Liver (tissue), 9 donors: ENCODE results near the gene MAOA. TPM values are rescaled to one million over a fixed set of nuclear protein-coding genes. Genes with fewer than 3 reads are reported as not detected.
A peak's percentile ranks its signal among the peaks of the same experiment; 100 is the strongest.

ENCODE experiments used
- DNase-seq: peaks from one replicate; pipeline ENCODE4 v3.0.0-alpha.2; 2017; ENCODE audit warnings: low spot score
- H3K27ac ChIP-seq, 2 donors: one replicate each; pipeline ENCODE4 v1.7.0; 2013; ENCODE audit warnings: inconsistent platforms in 2 of 2, low read length in 2 of 2, control low read depth in 1 of 2, low read depth in 1 of 2, mild to moderate bottlenecking in 1 of 2
- H3K27me3 ChIP-seq, 4 donors: one replicate each; pipeline versions ENCODE4 v1.6.1 to v1.7.0; 2013; ENCODE audit warnings: low read length in 3 of 4, inconsistent platforms in 1 of 4, mild to moderate bottlenecking in 1 of 4, moderate library complexity in 1 of 4; ENCODE audit not compliant: control insufficient read depth in 4 of 4, insufficient read depth in 4 of 4
- H3K36me3 ChIP-seq, 4 donors: one replicate each; pipeline versions ENCODE4 v1.6.1 to v1.7.0; 2013; ENCODE audit warnings: low read length in 3 of 4, mild to moderate bottlenecking in 3 of 4, low read depth in 1 of 4, moderate library complexity in 1 of 4; ENCODE audit not compliant: control insufficient read depth in 4 of 4, insufficient read depth in 3 of 4
- H3K4me1 ChIP-seq, 4 donors: one replicate each; pipeline versions ENCODE4 v1.6.1 to v1.7.0; 2013; ENCODE audit warnings: low read length in 3 of 4, mild to moderate bottlenecking in 3 of 4, moderate library complexity in 1 of 4; ENCODE audit not compliant: control insufficient read depth in 4 of 4, insufficient read depth in 4 of 4
- H3K4me3 ChIP-seq, 3 donors: one replicate each; pipeline versions ENCODE4 v1.6.1 to v1.7.0; 2013; ENCODE audit warnings: low read length in 3 of 3, control low read depth in 1 of 3, low read depth in 1 of 3, mild to moderate bottlenecking in 1 of 3
- H3K9ac ChIP-seq, 2 donors: one replicate each; pipeline ENCODE4 v1.7.0; 2013; ENCODE audit warnings: low read length in 2 of 2, mild to moderate bottlenecking in 2 of 2, moderate library complexity in 2 of 2, control low read depth in 1 of 2, low read depth in 1 of 2
- H3K9me3 ChIP-seq, 4 donors: one replicate each; pipeline versions ENCODE4 v1.6.1 to v1.7.0; 2013; ENCODE audit warnings: low read length in 3 of 4; ENCODE audit not compliant: control insufficient read depth in 4 of 4
- EGR1 ChIP-seq, 2 donors: IDR thresholded peaks; 2 replicates each; pipeline ENCODE4 v1.6.1; 2016 to 2018; ENCODE audit warnings: antibody characterized with exemption in 2 of 2, low read depth in 2 of 2
- FOXA1 ChIP-seq: IDR thresholded peaks from 2 replicates; pipeline ENCODE4 v1.6.1; 2016; ENCODE audit warnings: antibody characterized with exemption
- FOXA2 ChIP-seq: IDR thresholded peaks from 2 replicates; pipeline ENCODE4 v1.6.1; 2016; ENCODE audit warnings: antibody characterized with exemption
- HNF4A ChIP-seq, 2 donors: conservative IDR thresholded peaks; 2 replicates each; pipeline ENCODE4 v1.6.1; 2016; ENCODE audit warnings: antibody characterized with exemption in 2 of 2, mild to moderate bottlenecking in 2 of 2
- HNF4G ChIP-seq: IDR thresholded peaks from 2 replicates; pipeline ENCODE4 v1.6.1; 2016; ENCODE audit warnings: antibody characterized with exemption
- SP1 ChIP-seq: IDR thresholded peaks from 2 replicates; pipeline ENCODE4 v1.6.1; 2018; ENCODE audit warnings: antibody characterized with exemption, mild to moderate bottlenecking
- TAF1 ChIP-seq: conservative IDR thresholded peaks from 2 replicates; pipeline ENCODE4 v1.6.1; 2016; ENCODE audit warnings: antibody characterized with exemption, mild to moderate bottlenecking
- YY1 ChIP-seq: IDR thresholded peaks from 2 replicates; pipeline ENCODE4 v1.6.1; 2016; ENCODE audit warnings: antibody characterized with exemption, mild to moderate bottlenecking
- WGBS: extraction: QIAGEN DNeasy Blood & Tissue Kit; methylation state at CpG from one replicate; pipeline ENCODE4 v1.1.7; 2013; 5-methylcytosine and 5-hydroxymethylcytosine counted together
- polyA plus RNA-seq, 2 donors: library from polyadenylated mRNA; stranded (reverse) in 1 of 2; unstranded in 1 of 2; fragments of 200-250 nt in 1 of 2; fragments of >200 nt in 1 of 2; fragmentation: Nextera tagmentation in 1 of 2; extraction: Ambion mirVana in 1 of 2; gene quantifications; one replicate each; pipeline versions ENCODE4 v1.2.1 to v1.2.3, GENCODE V29; 2013 to 2015
- total RNA-seq, 2 donors: library from RNA; depleted of rRNA; stranded (reverse); fragments of >200 nt; gene quantifications; one replicate each; pipeline ENCODE4 v1.2.3, GENCODE V29; 2014
- TF ChIP-seq, protein P1 (sequence below): IDR thresholded peaks from 2 replicates; pipeline ENCODE4 v1.6.1; 2016; ENCODE audit warnings: antibody characterized with exemption
- TF ChIP-seq, protein P2 (sequence below): IDR thresholded peaks from 2 replicates; pipeline ENCODE4 v1.6.1; 2016; ENCODE audit warnings: antibody characterized with exemption
- donor health status: healthy.
- donor health status: healthy.
- donor health status: healthy.
- donor health status: healthy.
- donor health status: healthy.

The MAOA gene
- total and polyA plus RNA-seq, 4 donors, result 41.0 to 94.2 (median 75.3) TPM

DNA sequence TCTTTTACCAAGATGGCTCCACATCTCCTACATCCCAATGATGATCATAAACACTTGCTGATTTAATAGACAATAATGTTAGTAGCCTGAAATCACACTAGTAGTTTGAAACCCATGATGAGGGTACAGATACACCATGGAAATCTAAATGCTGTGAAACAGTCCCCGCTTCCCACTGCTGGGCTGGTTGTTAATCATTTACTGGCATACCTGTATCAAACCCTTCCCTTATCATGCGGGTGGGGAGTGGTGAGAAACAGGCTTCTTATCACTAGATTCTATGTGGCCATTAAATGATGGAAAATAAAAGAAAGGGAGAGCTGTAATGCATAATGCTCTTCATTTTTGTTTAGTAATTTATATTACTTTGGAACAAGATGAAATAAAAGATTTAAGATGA, 21.9 kb downstream of the MAOA start:
- Histone ChIP-seq H3K9ac (no peak overlapping the region), H3K27ac (peak overlapping the region in 1 of 2 donors; percentile 42), H3K36me3 (no peaks in the 10 kb centered on the region), H3K4me1 (peaks cover 0 to 13% (median 10%) of the 10 kb centered on the region in 4 donors), H3K9me3 (no peaks in the 10 kb centered on the region), H3K4me3 (no peak overlapping the region), H3K27me3 (no peaks in the 10 kb centered on the region)
- TF ChIP-seq SP1 (no peak), TAF1 (no peak), EGR1 (IDR thresholded peaks at IDR 0.05; ENCODE audit: low read depth in 2 of 2) (no peak), FOXA2 (no peak)
- TF ChIP-seq, protein P1, sequence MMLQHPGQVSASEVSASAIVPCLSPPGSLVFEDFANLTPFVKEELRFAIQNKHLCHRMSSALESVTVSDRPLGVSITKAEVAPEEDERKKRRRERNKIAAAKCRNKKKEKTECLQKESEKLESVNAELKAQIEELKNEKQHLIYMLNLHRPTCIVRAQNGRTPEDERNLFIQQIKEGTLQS, result no peak
- DNase-seq, result no peak
- 32% methylated on average over 2 of the region's 2 CpGs for WGBS

DNA sequence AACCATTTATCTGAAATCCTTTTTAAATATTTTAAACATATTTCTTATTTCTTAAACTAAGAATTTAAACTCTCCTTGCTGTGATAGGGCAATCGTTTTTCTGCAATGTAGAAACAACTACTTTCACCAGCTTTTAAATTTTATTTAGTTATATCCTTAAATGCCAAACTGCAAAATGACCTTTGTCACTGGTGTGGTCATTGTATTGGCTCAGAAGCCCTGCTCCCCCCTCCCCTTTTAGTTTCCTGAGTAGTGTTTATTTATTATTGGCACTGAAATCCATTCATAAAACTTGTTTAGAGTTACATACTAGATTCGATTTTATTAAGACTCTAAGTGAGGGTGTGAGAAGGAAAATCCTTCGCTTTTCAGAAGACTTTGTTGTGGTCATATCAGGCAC, 23.0 kb downstream of the MAOA start:
- WGBS, result 39% methylated on average over 3 of the region's 3 CpGs

DNA sequence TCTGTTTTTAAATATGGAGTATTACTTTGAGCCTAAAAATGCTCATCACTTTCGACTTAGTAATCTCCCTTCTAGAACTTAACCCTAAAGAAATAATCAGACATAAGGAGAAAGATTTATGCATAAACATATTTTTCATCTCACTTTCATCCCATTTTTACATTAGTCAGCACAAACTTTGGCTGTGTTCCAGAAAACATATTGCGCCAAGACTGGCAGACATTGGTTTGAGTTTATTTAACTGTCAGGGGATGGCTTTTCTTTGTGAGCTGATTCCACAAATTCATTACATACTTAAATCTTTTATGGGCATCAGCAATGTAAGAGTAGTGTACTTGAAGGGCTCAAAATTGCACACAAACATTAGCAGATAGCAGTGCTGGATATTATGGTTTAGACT, 23.7 kb downstream of the MAOA start:
- WGBS, result 50% methylated on average over 2 of the region's 2 CpGs
- peaks cover 0 to 5% (median 2%) of the 10 kb centered on the region in 4 donors for H3K36me3 ChIP-seq
- H3K4me3 ChIP-seq, result no peak overlapping the region
- H3K27me3 ChIP-seq, result no peaks in the 10 kb centered on the region
- TF ChIP-seq FOXA1, result no peak
- no peak for TF ChIP-seq HNF4G
- TF ChIP-seq SP1, result no peak
- no peak for TF ChIP-seq YY1
- TF ChIP-seq, protein P2, sequence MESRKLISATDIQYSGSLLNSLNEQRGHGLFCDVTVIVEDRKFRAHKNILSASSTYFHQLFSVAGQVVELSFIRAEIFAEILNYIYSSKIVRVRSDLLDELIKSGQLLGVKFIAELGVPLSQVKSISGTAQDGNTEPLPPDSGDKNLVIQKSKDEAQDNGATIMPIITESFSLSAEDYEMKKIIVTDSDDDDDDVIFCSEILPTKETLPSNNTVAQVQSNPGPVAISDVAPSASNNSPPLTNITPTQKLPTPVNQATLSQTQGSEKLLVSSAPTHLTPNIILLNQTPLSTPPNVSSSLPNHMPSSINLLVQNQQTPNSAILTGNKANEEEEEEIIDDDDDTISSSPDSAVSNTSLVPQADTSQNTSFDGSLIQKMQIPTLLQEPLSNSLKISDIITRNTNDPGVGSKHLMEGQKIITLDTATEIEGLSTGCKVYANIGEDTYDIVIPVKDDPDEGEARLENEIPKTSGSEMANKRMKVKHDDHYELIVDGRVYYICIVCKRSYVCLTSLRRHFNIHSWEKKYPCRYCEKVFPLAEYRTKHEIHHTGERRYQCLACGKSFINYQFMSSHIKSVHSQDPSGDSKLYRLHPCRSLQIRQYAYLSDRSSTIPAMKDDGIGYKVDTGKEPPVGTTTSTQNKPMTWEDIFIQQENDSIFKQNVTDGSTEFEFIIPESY, result no peak
- no peak overlapping the region for H3K9ac ChIP-seq
- H3K9me3 ChIP-seq, result no peaks in the 10 kb centered on the region
- H3K27ac ChIP-seq, result peak overlapping the region in 1 of 2 donors; percentile 12
- peaks cover 0 to 13% (median 10%) of the 10 kb centered on the region in 4 donors for H3K4me1 ChIP-seq
- no peak for DNase-seq

More for the DNA sequence above, 23.0 kb downstream of the MAOA start:
- Histone ChIP-seq H3K4me3 (no peak overlapping the region), H3K9me3 (no peaks in the 10 kb centered on the region), H3K4me1 (peaks cover 0 to 13% (median 10%) of the 10 kb centered on the region in 4 donors), H3K27ac (peak overlapping the region in 1 of 2 donors; percentile 12), H3K9ac (no peak overlapping the region), H3K27me3 (no peaks in the 10 kb centered on the region), H3K36me3 (peaks cover 0 to 4% (median 1%) of the 10 kb centered on the region in 4 donors)
- TF ChIP-seq SP1 (no peak), HNF4A (conservative IDR thresholded peaks at IDR 0.05) (peak; percentile 33 to 52)
- DNase-seq, result no peak

DNA sequence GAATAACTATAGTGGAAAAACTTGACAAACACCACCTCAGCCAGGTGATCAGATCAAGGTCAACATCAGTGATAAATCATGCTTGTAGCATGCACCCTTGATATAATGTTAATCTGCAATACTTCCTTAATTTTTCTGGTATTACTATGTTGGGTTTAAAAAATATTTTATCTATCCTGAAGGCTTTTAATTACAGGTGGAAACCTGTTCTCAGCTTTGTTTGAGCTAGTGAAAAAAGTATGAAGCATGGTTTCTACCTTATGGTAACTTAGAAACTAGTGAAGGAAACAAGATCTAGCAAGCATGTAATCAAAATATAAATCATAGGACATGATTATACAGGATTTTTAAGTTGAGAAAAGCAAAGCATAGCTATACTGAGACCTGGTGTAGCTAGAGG, 26.6 kb downstream of the MAOA start:
- TF ChIP-seq FOXA1, result no peak
- TF ChIP-seq, protein P2, result no peak
- H3K4me1 ChIP-seq, result peaks cover 0 to 13% (median 8%) of the 10 kb centered on the region in 4 donors
- no peak overlapping the region for H3K4me3 ChIP-seq
- no peaks in the 10 kb centered on the region for H3K9me3 ChIP-seq
- H3K36me3 ChIP-seq, result peaks cover 0 to 9% (median 2%) of the 10 kb centered on the region in 4 donors
- DNase-seq, result no peak
- no peak overlapping the region for H3K9ac ChIP-seq
- H3K27me3 ChIP-seq, result no peaks in the 10 kb centered on the region
- H3K27ac ChIP-seq, result no peak overlapping the region
